Measurements from ENCODE around the gene STAG1. TPM values are rescaled to one million over a fixed set of nuclear protein-coding genes. Genes with fewer than 3 reads are reported as not detected.

The STAG1 gene
- polyA plus RNA-seq, 1 donor from 2014 or later = 30.8 TPM

DNA sequence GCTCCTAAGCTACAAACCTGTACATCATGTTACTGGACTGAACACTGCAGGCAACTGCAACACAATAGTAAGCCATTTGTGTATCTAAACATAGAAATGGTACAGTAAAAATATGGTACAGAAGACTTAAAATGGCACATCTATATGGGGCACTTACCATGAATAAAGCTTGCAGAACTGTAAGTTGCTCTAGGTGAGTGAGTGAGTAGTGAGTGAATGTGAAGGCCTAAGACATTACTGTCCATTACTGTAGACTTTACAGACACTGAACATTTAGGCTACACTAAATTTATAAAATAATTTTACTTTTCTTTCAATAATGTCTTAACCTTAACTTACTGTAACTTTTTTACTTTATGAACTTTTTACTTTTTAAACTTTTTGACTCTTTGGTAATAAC is 76.2 kb downstream of the STAG1 start:
- Histone ChIP-seq H3K9me2 (ENCODE audit: insufficient read depth, low read length) (no peaks in the 10 kb centered on the region), H3K27ac (ENCODE audit: low read length) (no peak overlapping the region), H3K79me2 (replicated peaks; ENCODE audit: insufficient read depth, low read length) (peaks cover 42% of the 10 kb centered on the region), H3K9ac (ENCODE audit: low read length) (no peak overlapping the region), H3K4me2 (ENCODE audit: low read length) (no peak overlapping the region), H3K36me3 (ENCODE audit: insufficient read depth, low read length) (no peaks in the 10 kb centered on the region), H3K9me3 (ENCODE audit: low read length) (no peaks in the 10 kb centered on the region), H3F3A (ENCODE audit: insufficient read depth, low read length, poor library complexity, severe bottlenecking) (peaks cover 6% of the 10 kb centered on the region), H3K27me3 (ENCODE audit: insufficient read depth, low read depth, low read length) (no peaks in the 10 kb centered on the region), H3K4me3 (ENCODE audit: low read length) (no peak overlapping the region), H4K20me1 (ENCODE audit: insufficient read depth) (no peaks in the 10 kb centered on the region), H2AFZ (ENCODE audit: low read depth, low read length) (no peak overlapping the region)
- no peak for TF ChIP-seq MXI1 (conservative IDR thresholded peaks at IDR 0.05; ENCODE audit: poor library complexity, severe bottlenecking)
- no peak for TF ChIP-seq EP300 (conservative IDR thresholded peaks at IDR 0.05; ENCODE audit: poor library complexity, severe bottlenecking)
- TF ChIP-seq, protein P1, sequence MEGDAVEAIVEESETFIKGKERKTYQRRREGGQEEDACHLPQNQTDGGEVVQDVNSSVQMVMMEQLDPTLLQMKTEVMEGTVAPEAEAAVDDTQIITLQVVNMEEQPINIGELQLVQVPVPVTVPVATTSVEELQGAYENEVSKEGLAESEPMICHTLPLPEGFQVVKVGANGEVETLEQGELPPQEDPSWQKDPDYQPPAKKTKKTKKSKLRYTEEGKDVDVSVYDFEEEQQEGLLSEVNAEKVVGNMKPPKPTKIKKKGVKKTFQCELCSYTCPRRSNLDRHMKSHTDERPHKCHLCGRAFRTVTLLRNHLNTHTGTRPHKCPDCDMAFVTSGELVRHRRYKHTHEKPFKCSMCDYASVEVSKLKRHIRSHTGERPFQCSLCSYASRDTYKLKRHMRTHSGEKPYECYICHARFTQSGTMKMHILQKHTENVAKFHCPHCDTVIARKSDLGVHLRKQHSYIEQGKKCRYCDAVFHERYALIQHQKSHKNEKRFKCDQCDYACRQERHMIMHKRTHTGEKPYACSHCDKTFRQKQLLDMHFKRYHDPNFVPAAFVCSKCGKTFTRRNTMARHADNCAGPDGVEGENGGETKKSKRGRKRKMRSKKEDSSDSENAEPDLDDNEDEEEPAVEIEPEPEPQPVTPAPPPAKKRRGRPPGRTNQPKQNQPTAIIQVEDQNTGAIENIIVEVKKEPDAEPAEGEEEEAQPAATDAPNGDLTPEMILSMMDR (IDR thresholded peaks at IDR 0.05; ENCODE audit: poor library complexity, severe bottlenecking) = no peak
- no peak for TF ChIP-seq EZH2 (IDR thresholded peaks at IDR 0.05; ENCODE audit: borderline replicate concordance, insufficient read depth, low read length, poor library complexity, severe bottlenecking)
- TF ChIP-seq SMC3 (conservative IDR thresholded peaks at IDR 0.05; ENCODE audit: poor library complexity) = no peak
- TF ChIP-seq RAD21 (conservative IDR thresholded peaks at IDR 0.05) = no peak
- TF ChIP-seq TAF1 (IDR thresholded peaks at IDR 0.05; ENCODE audit: low read depth) = no peak
- TF ChIP-seq POLR2AphosphoS5 (IDR thresholded peaks at IDR 0.05) = no peak
- TF ChIP-seq, protein P2, sequence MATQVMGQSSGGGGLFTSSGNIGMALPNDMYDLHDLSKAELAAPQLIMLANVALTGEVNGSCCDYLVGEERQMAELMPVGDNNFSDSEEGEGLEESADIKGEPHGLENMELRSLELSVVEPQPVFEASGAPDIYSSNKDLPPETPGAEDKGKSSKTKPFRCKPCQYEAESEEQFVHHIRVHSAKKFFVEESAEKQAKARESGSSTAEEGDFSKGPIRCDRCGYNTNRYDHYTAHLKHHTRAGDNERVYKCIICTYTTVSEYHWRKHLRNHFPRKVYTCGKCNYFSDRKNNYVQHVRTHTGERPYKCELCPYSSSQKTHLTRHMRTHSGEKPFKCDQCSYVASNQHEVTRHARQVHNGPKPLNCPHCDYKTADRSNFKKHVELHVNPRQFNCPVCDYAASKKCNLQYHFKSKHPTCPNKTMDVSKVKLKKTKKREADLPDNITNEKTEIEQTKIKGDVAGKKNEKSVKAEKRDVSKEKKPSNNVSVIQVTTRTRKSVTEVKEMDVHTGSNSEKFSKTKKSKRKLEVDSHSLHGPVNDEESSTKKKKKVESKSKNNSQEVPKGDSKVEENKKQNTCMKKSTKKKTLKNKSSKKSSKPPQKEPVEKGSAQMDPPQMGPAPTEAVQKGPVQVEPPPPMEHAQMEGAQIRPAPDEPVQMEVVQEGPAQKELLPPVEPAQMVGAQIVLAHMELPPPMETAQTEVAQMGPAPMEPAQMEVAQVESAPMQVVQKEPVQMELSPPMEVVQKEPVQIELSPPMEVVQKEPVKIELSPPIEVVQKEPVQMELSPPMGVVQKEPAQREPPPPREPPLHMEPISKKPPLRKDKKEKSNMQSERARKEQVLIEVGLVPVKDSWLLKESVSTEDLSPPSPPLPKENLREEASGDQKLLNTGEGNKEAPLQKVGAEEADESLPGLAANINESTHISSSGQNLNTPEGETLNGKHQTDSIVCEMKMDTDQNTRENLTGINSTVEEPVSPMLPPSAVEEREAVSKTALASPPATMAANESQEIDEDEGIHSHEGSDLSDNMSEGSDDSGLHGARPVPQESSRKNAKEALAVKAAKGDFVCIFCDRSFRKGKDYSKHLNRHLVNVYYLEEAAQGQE (IDR thresholded peaks at IDR 0.05; ENCODE audit: borderline replicate concordance) = no peak

DNA sequence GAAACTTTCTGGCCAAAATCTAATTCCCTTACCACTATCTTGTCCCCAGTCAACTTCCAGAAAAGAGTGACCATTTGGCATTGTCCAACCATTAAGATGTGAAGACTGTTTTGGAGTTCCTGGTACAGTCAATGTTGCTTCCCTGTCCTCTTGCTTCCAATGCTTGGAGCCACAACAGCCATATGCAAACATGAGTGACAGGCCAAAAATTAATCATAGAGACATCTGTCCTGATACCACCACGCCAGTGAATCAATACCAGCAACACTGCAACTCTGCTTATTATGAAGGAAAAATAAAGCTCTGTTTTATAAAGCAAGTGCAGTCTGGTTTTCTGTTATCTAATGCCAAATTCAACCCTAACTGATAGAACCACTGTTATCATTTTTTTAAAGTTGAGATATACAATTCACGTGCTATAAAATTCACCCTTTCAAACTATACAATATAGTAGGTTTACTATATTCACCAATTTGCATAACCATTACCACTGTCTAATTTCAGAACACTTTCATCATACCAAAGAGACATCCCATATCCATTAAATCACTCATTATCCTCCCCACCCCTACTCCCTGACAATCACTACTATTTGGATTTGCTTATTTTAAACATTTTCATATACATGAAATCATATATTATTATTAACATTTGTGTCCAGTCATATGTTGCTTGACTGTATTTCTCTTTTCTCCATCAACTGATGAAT is 76.9 kb downstream of the STAG1 start:
- no peaks in the 10 kb centered on the region for H4K20me1 ChIP-seq (ENCODE audit: insufficient read depth)
- H3K27ac ChIP-seq (ENCODE audit: low read length) = no peak overlapping the region
- TF ChIP-seq EP300 (conservative IDR thresholded peaks at IDR 0.05; ENCODE audit: poor library complexity, severe bottlenecking) = no peak
- TF ChIP-seq, protein P1 (IDR thresholded peaks at IDR 0.05; ENCODE audit: poor library complexity, severe bottlenecking) = no peak
- TF ChIP-seq POLR2AphosphoS5 (IDR thresholded peaks at IDR 0.05) = no peak
- no peak for TF ChIP-seq SMC3 (conservative IDR thresholded peaks at IDR 0.05; ENCODE audit: poor library complexity)
- no peak for TF ChIP-seq MXI1 (conservative IDR thresholded peaks at IDR 0.05; ENCODE audit: poor library complexity, severe bottlenecking)
- no peak for TF ChIP-seq TAF1 (IDR thresholded peaks at IDR 0.05; ENCODE audit: low read depth)
- TF ChIP-seq EZH2 (IDR thresholded peaks at IDR 0.05; ENCODE audit: borderline replicate concordance, insufficient read depth, low read length, poor library complexity, severe bottlenecking) = no peak
- TF ChIP-seq, protein P2 (IDR thresholded peaks at IDR 0.05; ENCODE audit: borderline replicate concordance) = no peak
- TF ChIP-seq RAD21 (conservative IDR thresholded peaks at IDR 0.05) = no peak
- no peaks in the 10 kb centered on the region for H3K36me3 ChIP-seq (ENCODE audit: insufficient read depth, low read length)
- peaks cover 6% of the 10 kb centered on the region for H3F3A ChIP-seq (ENCODE audit: insufficient read depth, low read length, poor library complexity, severe bottlenecking)
- H3K9me2 ChIP-seq (ENCODE audit: insufficient read depth, low read length) = no peaks in the 10 kb centered on the region
- H3K4me2 ChIP-seq (ENCODE audit: low read length) = no peak overlapping the region
- H3K27me3 ChIP-seq (ENCODE audit: insufficient read depth, low read depth, low read length) = no peaks in the 10 kb centered on the region
- peaks cover 48% of the 10 kb centered on the region for H3K79me2 ChIP-seq (replicated peaks; ENCODE audit: insufficient read depth, low read length)
- no peaks in the 10 kb centered on the region for H3K9me3 ChIP-seq (ENCODE audit: low read length)
- H3K9ac ChIP-seq (ENCODE audit: low read length) = no peak overlapping the region
- H2AFZ ChIP-seq (ENCODE audit: low read depth, low read length) = no peak overlapping the region
- no peak overlapping the region for H3K4me3 ChIP-seq (ENCODE audit: low read length)

All from neural cell (in vitro differentiated cells).